Smooth muscle cell (in vitro differentiated cells): ENCODE data around the gene PRPF6. TPM values are rescaled to one million over a fixed set of nuclear protein-coding genes. Genes with fewer than 3 reads are reported as not detected.

ENCODE experiments used
- DNase-seq: peaks from one replicate; lab custom pipeline; 2025; ENCODE audit not compliant: unreplicated experiment; lab: John Stamatoyannopoulos, UW
- H2AFZ ChIP-seq: fragments of 200-600 bp; sonication (generic); 2 replicates; pipeline ENCODE4 v1.6.0; 2016; ENCODE audit warnings: antibody characterized with exemption, low read depth, mild to moderate bottlenecking
- H3F3A ChIP-seq: fragments of 200-600 bp; sonication (generic); 2 replicates; pipeline ENCODE4 v1.6.0; 2017; ENCODE audit warnings: antibody characterized with exemption, low read depth
- H3K27ac ChIP-seq: fragments of 200-600 bp; sonication (generic); 2 replicates; pipeline ENCODE4 v1.5.1; 2016; ENCODE audit warnings: low read depth, mild to moderate bottlenecking
- H3K27me3 ChIP-seq: fragments of 200-600 bp; sonication (generic); 2 replicates; pipeline ENCODE4 v1.6.1; 2016; ENCODE audit warnings: low read depth, mild to moderate bottlenecking
- H3K36me3 ChIP-seq: fragments of 200-600 bp; sonication (generic); 2 replicates; pipeline ENCODE4 v1.5.1; 2016; ENCODE audit warnings: low read depth
- H3K4me1 ChIP-seq: fragments of 200-600 bp; sonication (generic); 2 replicates; pipeline ENCODE4 v1.5.1; 2016; ENCODE audit warnings: low read depth
- H3K4me2 ChIP-seq: fragments of 200-600 bp; sonication (generic); 2 replicates; pipeline ENCODE4 v1.6.0; 2016; ENCODE audit warnings: mild to moderate bottlenecking
- H3K4me3 ChIP-seq: fragments of 200-600 bp; sonication (generic); 2 replicates; pipeline ENCODE4 v1.5.1; 2016; ENCODE audit warnings: mild to moderate bottlenecking
- H3K79me2 ChIP-seq: fragments of 200-600 bp; sonication (generic); 2 replicates; pipeline ENCODE4 v1.6.0; 2016; ENCODE audit warnings: low read depth, mild to moderate bottlenecking
- H3K9ac ChIP-seq: fragments of 200-600 bp; sonication (generic); 2 replicates; pipeline ENCODE4 v1.6.0; 2016; ENCODE audit warnings: low read depth
- H3K9me3 ChIP-seq: fragments of 200-600 bp; sonication (generic); replicated peaks from 2 replicates; pipeline ENCODE4 v1.5.1; 2016; ENCODE audit warnings: low read depth
- H4K20me1 ChIP-seq: fragments of 200-600 bp; sonication (generic); 2 replicates; pipeline ENCODE4 v1.6.0; 2016; ENCODE audit warnings: low read depth
- WGBS: methylation state at CpG from one replicate; pipeline ENCODE4 v1.1.7; 2016; ENCODE audit warnings: low lambda C conversion rate; 5-methylcytosine and 5-hydroxymethylcytosine counted together
- polyA plus RNA-seq: library from polyadenylated mRNA; unstranded; fragments of >200 nt; fragmentation: Nextera tagmentation; extraction: Ambion mirVana; gene quantifications from 2 replicates; pipeline ENCODE4 v1.2.1, GENCODE V29; 2016
- total RNA-seq: library from RNA; depleted of rRNA; stranded (reverse); fragments of >200 nt; gene quantifications from 2 replicates; pipeline ENCODE4 v1.2.3, GENCODE V29; 2014
- TF ChIP-seq, protein P1 (sequence below): fragments of 200-600 bp; sonication (generic); IDR thresholded peaks from 2 replicates; pipeline ENCODE4 v1.5.1; 2017; ENCODE audit warnings: borderline replicate concordance, mild to moderate bottlenecking, antibody characterized with exemption; ENCODE audit not compliant: insufficient read depth, poor library complexity, severe bottlenecking

The PRPF6 gene
- total and polyA plus RNA-seq, 2 experiments from 2014 or later = 33.3 to 51.2 TPM

- Histone ChIP-seq H3K27me3 (no peaks in the 10 kb centered on the region), H3K4me3 (no peak overlapping the region), H3K36me3 (peaks cover 4% of the 10 kb centered on the region), H2AFZ (no peak overlapping the region), H3K9ac (no peak overlapping the region), H3K27ac (no peak overlapping the region), H3F3A (no peaks in the 10 kb centered on the region), H3K9me3 (no peaks in the 10 kb centered on the region), H4K20me1 (peaks cover 7% of the 10 kb centered on the region), H3K4me1 (no peaks in the 10 kb centered on the region), H3K79me2 (no peaks in the 10 kb centered on the region), H3K4me2 (no peak overlapping the region)
- no peak for DNase-seq
- 81% methylated on average over 24 of the region's 24 CpGs for WGBS
- TF ChIP-seq, protein P1, sequence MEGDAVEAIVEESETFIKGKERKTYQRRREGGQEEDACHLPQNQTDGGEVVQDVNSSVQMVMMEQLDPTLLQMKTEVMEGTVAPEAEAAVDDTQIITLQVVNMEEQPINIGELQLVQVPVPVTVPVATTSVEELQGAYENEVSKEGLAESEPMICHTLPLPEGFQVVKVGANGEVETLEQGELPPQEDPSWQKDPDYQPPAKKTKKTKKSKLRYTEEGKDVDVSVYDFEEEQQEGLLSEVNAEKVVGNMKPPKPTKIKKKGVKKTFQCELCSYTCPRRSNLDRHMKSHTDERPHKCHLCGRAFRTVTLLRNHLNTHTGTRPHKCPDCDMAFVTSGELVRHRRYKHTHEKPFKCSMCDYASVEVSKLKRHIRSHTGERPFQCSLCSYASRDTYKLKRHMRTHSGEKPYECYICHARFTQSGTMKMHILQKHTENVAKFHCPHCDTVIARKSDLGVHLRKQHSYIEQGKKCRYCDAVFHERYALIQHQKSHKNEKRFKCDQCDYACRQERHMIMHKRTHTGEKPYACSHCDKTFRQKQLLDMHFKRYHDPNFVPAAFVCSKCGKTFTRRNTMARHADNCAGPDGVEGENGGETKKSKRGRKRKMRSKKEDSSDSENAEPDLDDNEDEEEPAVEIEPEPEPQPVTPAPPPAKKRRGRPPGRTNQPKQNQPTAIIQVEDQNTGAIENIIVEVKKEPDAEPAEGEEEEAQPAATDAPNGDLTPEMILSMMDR = no peak
Observed at GRCh38 chr20:64027981-64028685, 47.2 kb downstream of the PRPF6 start.

DNA sequence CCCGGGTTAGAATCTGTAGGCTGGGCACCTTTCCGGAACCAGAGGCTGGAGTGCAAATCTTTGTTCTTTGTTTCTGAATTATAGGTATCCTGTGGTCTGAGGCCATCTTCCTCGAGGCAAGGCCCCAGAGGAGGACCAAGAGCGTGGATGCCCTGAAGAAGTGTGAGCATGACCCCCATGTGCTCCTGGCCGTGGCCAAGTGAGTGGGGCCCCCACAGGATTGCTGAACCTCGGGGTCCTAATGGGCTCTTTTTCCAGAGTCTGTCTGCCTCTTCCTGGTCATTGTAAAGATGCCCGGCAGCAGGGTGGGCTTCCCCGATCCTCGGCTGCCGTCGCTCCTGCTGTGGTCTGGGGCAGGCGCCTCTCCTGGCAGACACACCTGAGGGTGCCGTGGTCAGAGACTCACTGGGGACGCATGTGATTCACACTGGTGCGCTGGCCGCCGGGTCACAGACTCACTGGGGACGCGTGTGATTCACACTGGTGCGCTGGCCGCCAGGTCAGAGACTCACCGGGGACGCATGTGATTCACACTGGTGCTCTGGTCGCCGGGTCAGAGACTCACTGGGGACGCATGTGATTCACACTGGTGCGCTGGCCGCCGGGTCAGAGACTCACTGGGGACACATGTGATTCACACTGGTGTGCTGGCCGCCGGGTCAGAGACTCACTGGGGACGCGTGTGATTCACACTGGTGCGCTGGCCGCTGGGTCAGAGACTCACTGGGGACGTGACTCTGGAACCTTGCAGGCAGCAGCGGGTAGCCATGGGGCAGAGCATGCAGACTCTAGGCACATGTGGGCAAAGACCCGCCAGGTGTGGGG is 48.6 kb downstream of the PRPF6 start:
- H3K27me3 ChIP-seq = no peaks in the 10 kb centered on the region
- no peaks in the 10 kb centered on the region for H3K9me3 ChIP-seq
- no peaks in the 10 kb centered on the region for H3K4me1 ChIP-seq
- no peaks in the 10 kb centered on the region for H3F3A ChIP-seq
- H3K79me2 ChIP-seq = no peaks in the 10 kb centered on the region
- TF ChIP-seq, protein P1 = no peak
- peaks cover under 1% of the 10 kb centered on the region for H3K36me3 ChIP-seq
- H3K9ac ChIP-seq = no peak overlapping the region
- no peaks in the 10 kb centered on the region for H4K20me1 ChIP-seq
- no peak overlapping the region for H3K4me2 ChIP-seq
- H3K27ac ChIP-seq = no peak overlapping the region
- no peak for DNase-seq
- H3K4me3 ChIP-seq = no peak overlapping the region
- 96% methylated on average over 38 of the region's 38 CpGs for WGBS
- no peak overlapping the region for H2AFZ ChIP-seq

- H4K20me1 ChIP-seq = no peaks in the 10 kb centered on the region
- no peaks in the 10 kb centered on the region for H3K79me2 ChIP-seq
- H3K36me3 ChIP-seq = no peaks in the 10 kb centered on the region
- H3K4me1 ChIP-seq = no peaks in the 10 kb centered on the region
- no peak for DNase-seq
- H3K9me3 ChIP-seq = no peaks in the 10 kb centered on the region
- H2AFZ ChIP-seq = no peak overlapping the region
- H3K27me3 ChIP-seq = no peaks in the 10 kb centered on the region
- no peak overlapping the region for H3K9ac ChIP-seq
- TF ChIP-seq, protein P1 = no peak
- no peak overlapping the region for H3K27ac ChIP-seq
- 91% methylated on average over 20 of the region's 20 CpGs for WGBS
- no peaks in the 10 kb centered on the region for H3F3A ChIP-seq
- H3K4me3 ChIP-seq = no peak overlapping the region
- H3K4me2 ChIP-seq = no peak overlapping the region
Observed at GRCh38 chr20:64030371-64031134, 49.6 kb downstream of the PRPF6 start.
